Measurements from ENCODE around the gene MAPK6.
"Not testable (repeated sequence)": the region's sequence is repeated elsewhere in the genome, so short reads cannot be mapped to it uniquely, and the experiment has no call there.

The MAPK6 gene

GRCh38 chr15:52045795-52046298 is 26.8 kb downstream of the MAPK6 start:
- not testable (repeated sequence) for DNase-seq

- DNase-seq: peak in 1 of 2 donors; percentile 18
Observed at GRCh38 chr15:52046552-52046951, 27.5 kb downstream of the MAPK6 start.

GRCh38 chr15:52050416-52050815 is 31.4 kb downstream of the MAPK6 start:
- DNase-seq: no peak

- no peak for DNase-seq
Observed at GRCh38 chr15:52052066-52052935, 33.3 kb downstream of the MAPK6 start.

GRCh38 chr15:52054381-52054780 is 35.4 kb downstream of the MAPK6 start:
- DNase-seq: no peak

- not testable (repeated sequence) for DNase-seq
Observed at GRCh38 chr15:52054858-52055257, 35.8 kb downstream of the MAPK6 start.

GRCh38 chr15:52056001-52056400 is 37.0 kb downstream of the MAPK6 start:
- no peak for DNase-seq

- DNase-seq: no peak
Observed at GRCh38 chr15:52056496-52056895, 37.5 kb downstream of the MAPK6 start.

GRCh38 chr15:52057996-52058395 is 39.0 kb downstream of the MAPK6 start:
- DNase-seq: no peak

- DNase-seq: no peak
Observed at GRCh38 chr15:52060501-52060900, 41.5 kb downstream of the MAPK6 start.

GRCh38 chr15:52066842-52067544 is 48.0 kb downstream of the MAPK6 start:
- DNase-seq: no peak

GRCh38 chr15:52067545-52067926 is 48.5 kb downstream of the MAPK6 start:
- no peak for DNase-seq

- DNase-seq: no peak
Observed at GRCh38 chr15:52068004-52068615, 49.1 kb downstream of the MAPK6 start.

GRCh38 chr15:52069559-52069958 is 50.5 kb downstream of the MAPK6 start:
- DNase-seq: no peak

- no peak for DNase-seq
Observed at GRCh38 chr15:52071570-52071969, 52.6 kb downstream of the MAPK6 start.

- DNase-seq: no peak
Observed at GRCh38 chr15:52076889-52077781, 58.1 kb downstream of the MAPK6 start.

GRCh38 chr15:52078197-52078875 is 59.3 kb downstream of the MAPK6 start:
- no peak for DNase-seq

GRCh38 chr15:52078876-52079700 is 60.1 kb downstream of the MAPK6 start:
- peak; percentile 17 to 64 for DNase-seq

GRCh38 chr15:52080031-52080430 is 61.0 kb downstream of the MAPK6 start:
- no peak for DNase-seq

GRCh38 chr15:52080706-52081392 is 61.8 kb downstream of the MAPK6 start:
- DNase-seq: no peak
